Left cardiac atrium (tissue), 4 donors: ENCODE measurements around the gene MPHOSPH8. TPM values are rescaled to one million over a fixed set of nuclear protein-coding genes. Genes with fewer than 3 reads are reported as not detected.

Experiments used
- ATAC-seq, 2 donors: fragments of 200-7000 bp; cut with Tn5 transposase; one replicate each; pipeline ENCODE4 v1.9.1; 2020; ENCODE audit warnings: mild to moderate bottlenecking in 2 of 2, moderate library complexity in 2 of 2
- DNase-seq: peaks from one replicate; pipeline ENCODE4 v3.0.0-alpha.2; 2020
- intact Hi-C, 2 donors: fragments of 100-400 bp; cut with DNase I; formaldehyde crosslinking; loops; one replicate each; pipeline versions ENCODE4 v1.14.1 to v1.15.1; 2022 to 2023
- long read RNA-seq: library from polyadenylated mRNA; unstranded; transcript quantifications from one replicate; pipeline ENCODE4 v2.0.0, GENCODE V29; 2021
- total RNA-seq, 2 donors: library from RNA; stranded (reverse); fragmentation: NEBNext Ultra II Directional; extraction: Animal tissue kit (Norgen Biotek cat#: 25700); gene quantifications; one replicate each; pipeline ENCODE4 v1.2.1, GENCODE V29; 2021
- donor health status: DM: no; HTN: yes; CAD: no.
- donor health status: DM: no; HTN: yes; CAD: no; lungs with severe emphysema.
- donor health status: DM: yes; HTN: yes; CAD: no.
- donor health status: Dilated cardiomyopathy.

The MPHOSPH8 gene, protein sequence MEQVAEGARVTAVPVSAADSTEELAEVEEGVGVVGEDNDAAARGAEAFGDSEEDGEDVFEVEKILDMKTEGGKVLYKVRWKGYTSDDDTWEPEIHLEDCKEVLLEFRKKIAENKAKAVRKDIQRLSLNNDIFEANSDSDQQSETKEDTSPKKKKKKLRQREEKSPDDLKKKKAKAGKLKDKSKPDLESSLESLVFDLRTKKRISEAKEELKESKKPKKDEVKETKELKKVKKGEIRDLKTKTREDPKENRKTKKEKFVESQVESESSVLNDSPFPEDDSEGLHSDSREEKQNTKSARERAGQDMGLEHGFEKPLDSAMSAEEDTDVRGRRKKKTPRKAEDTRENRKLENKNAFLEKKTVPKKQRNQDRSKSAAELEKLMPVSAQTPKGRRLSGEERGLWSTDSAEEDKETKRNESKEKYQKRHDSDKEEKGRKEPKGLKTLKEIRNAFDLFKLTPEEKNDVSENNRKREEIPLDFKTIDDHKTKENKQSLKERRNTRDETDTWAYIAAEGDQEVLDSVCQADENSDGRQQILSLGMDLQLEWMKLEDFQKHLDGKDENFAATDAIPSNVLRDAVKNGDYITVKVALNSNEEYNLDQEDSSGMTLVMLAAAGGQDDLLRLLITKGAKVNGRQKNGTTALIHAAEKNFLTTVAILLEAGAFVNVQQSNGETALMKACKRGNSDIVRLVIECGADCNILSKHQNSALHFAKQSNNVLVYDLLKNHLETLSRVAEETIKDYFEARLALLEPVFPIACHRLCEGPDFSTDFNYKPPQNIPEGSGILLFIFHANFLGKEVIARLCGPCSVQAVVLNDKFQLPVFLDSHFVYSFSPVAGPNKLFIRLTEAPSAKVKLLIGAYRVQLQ
- 10 to 100 TPM; 27.5 to 32.5 TPM for total RNA-seq
- long read RNA-seq, partial matches to known transcripts: 8 of 11 reads
- long read RNA-seq, other reads (novel, unspliced or antisense): 3 of 11 reads

DNA sequence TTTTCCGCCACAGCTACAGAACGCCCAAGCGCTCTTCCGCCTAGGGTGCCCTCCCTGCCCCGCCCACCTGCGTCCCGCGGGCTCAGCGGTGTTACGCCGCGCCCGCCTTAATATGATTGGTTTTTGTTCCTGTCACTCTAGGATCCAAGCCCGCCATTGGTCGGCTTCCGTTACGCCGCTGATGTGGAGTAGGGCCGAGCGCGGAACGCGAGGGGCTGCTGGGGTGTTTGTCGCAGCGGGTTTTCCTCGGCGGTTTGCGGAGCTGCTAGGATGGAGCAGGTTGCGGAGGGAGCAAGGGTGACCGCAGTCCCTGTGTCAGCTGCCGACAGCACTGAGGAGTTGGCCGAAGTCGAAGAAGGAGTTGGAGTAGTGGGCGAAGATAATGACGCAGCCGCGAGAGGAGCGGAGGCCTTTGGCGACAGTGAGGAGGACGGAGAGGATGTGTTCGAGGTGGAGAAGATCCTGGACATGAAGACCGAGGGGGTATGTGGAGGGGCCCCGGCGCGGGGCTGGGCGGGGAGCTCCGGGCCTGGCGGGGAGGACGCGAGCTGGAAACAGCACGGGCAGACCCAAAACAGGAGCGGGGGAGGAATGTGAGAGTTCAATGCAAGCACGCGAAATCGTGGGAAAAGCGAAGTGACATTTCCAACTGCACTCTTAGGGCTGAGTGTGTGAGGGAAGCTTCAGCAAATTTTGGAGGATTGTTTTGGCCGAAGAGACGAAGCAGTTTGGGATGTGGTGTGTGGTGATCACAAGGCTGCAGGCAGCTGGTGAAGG lies at the start of gene MPHOSPH8:
Gene MPHOSPH8, plus strand, starts transcription at position 181 of the 777 bp plus-strand sequence. Its CDS starts 90 bp downstream, at position 271.
- peak; percentile 96 for DNase-seq
- intact Hi-C loops: no loop called here
- peak; percentile 99 for ATAC-seq

DNA sequence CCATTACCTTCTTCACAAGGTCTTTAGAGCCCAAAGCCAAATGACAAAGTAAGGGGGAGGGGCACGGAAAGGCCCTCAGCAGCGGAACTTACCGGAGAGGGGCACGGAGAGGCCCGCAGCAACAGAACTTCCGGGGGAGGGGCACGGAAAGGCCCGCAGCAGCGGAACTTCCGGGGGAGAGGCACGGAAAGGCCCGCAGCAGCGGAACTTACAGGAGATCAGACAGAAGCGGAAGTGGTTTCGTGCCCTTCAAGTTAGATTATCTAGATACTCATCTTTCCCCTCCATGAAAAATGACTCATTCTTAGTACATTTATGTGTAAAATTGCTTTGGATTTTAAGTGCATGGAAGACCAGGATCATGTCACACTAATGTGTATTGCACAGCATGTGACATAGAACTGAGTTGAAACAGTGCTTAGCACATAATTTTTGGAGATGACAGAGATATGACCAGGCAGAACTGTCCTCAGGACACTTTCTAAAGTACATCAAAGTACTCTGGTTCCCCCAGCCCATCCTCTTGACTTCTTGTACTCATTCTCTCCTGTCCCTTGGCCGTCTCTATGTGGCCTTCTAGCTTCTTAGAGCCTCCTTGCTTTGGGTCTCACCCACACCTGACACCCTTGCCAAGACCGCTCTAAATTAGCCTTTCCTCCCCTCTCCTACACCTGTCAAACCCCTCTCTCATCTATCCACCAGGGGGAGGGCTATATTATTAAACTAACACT lies 46.4 kb upstream of the MPHOSPH8 start:
- intact Hi-C loops: loop anchor here in 1 of 2 donors (10.0 kb wide), 1 partner anchor 922 kb away; no protein-coding TSS in a partner anchor
- peak; percentile 43 for DNase-seq
- peak; percentile 45 to 47 for ATAC-seq

DNA sequence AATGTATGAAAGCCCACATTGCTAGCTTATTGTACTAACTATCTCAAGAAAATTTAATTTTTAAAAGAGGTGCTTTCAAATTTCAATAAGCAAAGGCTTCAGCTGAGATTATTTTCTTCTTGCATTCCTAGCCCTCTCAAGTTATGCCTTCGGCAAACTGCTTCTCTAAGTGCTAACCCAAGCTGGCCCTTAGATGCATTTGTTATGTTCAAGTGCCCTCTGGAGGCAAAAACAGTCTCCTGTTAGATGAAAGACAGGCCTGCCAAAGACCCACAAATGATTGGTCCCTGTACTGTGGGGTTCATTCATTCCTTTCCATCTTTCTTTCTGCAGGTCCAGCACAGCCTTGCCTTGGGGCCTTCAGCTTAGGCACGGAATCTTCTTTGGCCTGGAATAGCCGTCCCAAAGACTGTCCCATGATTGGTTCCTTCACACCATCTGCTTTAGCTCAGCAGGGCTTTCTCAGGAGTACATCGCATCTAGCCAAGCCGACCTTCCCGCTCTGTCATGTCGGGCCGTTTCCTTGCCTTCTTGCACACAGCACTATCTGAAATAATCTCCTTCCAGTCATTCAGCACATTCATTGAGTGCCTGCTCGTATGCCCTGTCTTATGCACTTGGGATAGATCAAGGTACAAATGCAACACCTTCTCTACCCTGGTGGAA lies 45.7 kb upstream of the MPHOSPH8 start:
- ATAC-seq: peak; percentile 70 to 73
- DNase-seq: no peak
- intact Hi-C loops: loop anchor here in 1 of 2 donors (10.0 kb wide), 1 partner anchor 923 kb away; no protein-coding TSS in a partner anchor

DNA sequence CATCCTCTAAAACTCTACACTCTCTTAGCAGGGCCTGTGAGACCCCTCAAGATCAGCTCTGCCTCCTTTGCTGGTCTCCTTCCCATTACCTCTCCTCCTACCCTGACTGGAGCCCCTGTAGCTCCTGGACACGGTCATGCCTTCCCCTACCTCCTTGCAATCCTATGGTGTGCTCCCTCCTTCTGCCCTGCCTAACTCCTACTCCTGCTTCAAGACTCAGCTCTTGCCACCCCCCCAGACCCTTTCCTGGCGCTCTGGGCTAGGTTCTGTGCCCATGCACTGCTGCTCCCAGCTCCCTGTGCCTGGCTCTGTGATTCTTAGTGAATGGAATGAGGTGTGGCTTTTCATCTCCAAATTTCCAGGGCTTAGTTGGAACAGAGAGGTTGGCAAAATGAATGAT lies 44.1 kb upstream of the MPHOSPH8 start:
- ATAC-seq: no peak
- intact Hi-C loops: loop anchor here in 1 of 2 donors (10.0 kb wide), 1 partner anchor 925 kb away; no protein-coding TSS in a partner anchor
- no peak for DNase-seq

DNA sequence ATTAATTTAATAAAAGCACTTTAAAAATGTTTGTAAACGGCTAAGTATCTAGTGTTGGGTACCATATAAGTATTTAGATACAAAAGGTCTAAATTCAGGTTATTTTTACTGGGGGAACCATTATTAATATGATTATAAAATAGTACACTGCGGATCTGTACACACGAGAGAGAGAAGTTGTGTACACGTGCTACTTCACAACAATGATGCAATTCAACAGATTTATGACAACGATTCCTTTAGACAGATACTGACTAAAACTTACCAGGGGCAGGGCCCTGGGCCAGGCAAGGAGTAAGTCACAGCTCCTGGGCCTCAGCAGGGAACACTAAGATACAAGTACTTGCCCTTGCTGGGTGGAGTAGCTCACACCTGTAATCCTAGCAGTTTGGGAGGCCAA lies 43.0 kb upstream of the MPHOSPH8 start:
- no peak for ATAC-seq
- DNase-seq: no peak
- intact Hi-C loops: no loop called here

DNA sequence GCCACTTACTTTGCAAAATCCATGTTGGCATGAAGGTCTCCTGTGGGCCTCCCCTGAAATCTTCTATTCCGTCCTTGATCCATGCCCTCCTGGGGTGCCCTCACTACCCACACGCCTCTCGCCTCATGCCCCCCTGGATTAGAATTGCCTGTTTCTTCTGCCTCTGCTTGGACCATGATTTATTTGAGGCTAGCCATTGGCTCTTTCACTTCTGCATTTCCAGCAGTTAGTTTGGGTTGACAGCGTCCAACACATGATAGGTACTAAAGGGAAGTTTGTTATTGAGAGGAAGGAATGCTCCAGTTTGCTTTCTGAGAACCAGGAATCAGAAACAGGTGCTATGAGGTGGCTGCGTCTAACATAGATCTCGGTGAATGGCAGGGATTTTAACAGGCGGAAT lies 41.6 kb upstream of the MPHOSPH8 start:
- intact Hi-C loops: no loop called here
- DNase-seq (no peak), ATAC-seq (no peak)

DNA sequence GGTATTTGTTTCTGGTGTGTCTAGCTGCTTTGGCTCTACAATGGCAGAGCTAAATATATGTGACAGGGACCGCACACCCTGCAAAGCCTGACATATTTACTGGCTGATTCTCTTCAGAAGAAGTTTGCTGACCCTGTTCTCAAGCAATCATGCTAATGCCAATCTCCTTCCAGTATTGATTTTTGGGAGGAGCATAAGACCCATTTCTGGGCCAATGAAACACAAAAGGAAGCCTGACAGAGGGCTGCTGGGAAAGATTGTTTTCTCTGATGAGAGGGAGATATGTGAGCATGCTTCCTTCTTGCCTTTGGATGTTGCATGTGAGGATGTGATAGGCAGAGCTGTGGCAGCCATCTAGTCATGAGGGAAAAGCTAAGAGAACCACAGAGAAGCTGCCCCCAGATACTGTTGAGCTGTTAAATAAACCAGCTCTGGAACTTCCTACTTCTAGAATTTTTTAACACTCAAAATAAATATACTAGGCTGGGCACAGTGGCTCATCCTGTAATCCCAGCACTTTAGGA lies 40.7 kb upstream of the MPHOSPH8 start:
- DNase-seq (no peak), ATAC-seq (no peak)
- intact Hi-C loops: no loop called here

DNA sequence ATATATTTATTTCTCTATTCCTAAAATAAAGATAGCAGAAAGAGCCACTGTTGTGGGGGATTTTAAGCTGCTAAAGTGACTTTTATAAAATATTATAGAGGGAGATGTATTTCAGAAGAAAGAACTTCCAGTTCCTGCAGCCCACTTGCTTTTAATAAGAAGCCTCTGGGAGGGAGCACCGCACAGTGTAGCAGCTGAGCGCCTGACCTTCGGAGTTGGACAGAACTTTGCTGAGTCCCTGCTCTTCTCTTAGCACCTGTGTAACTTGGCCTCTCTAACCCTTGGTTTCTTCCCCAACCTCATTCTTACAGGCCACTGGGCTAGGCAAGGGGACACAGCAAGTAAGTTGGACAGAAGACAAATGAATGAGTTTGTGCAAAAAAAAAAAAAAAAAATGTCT lies 37.4 kb upstream of the MPHOSPH8 start:
- ATAC-seq (no peak), DNase-seq (no peak)
- intact Hi-C loops: no loop called here

DNA sequence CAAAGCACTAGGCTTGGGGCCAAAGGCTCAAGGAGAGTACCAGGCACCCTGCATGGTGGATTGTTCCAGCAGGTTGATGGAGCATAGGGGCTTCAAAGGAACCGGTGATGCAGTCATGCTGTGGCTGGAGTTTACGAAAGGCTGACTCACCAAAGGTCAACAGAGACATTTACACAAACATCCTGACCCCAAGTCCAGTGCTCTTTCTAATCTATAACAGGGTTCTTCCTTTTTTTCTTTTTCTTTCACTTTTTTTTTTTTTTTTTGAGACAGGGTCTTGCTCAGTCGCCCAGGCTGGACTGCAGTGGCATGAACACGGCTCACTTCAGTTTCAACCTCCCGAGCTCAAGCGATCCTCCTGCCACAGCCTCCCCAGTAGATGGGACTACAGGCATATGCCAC lies 36.5 kb upstream of the MPHOSPH8 start:
- DNase-seq (no peak), ATAC-seq (no peak)
- intact Hi-C loops: no loop called here

DNA sequence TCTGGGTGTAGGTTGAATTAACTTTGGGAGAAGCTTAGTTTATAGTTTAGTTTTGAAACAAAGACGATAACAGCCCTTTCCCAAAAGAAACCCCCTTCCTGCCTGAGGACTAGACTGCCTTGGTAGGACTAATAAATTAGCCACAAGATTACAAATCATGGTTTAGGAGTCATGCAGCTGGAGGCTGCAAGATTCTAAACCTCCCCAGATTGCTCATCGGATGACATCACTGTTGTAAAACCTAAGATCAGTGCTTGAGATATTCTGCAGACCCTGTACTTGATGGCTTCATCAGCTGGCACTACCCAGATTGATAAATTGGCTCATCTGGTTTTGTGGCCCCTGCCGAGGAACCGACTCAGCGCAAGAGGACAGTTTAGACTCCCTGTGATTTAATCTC lies 35.9 kb upstream of the MPHOSPH8 start:
- DNase-seq (no peak), ATAC-seq (no peak)
- intact Hi-C loops: no loop called here

DNA sequence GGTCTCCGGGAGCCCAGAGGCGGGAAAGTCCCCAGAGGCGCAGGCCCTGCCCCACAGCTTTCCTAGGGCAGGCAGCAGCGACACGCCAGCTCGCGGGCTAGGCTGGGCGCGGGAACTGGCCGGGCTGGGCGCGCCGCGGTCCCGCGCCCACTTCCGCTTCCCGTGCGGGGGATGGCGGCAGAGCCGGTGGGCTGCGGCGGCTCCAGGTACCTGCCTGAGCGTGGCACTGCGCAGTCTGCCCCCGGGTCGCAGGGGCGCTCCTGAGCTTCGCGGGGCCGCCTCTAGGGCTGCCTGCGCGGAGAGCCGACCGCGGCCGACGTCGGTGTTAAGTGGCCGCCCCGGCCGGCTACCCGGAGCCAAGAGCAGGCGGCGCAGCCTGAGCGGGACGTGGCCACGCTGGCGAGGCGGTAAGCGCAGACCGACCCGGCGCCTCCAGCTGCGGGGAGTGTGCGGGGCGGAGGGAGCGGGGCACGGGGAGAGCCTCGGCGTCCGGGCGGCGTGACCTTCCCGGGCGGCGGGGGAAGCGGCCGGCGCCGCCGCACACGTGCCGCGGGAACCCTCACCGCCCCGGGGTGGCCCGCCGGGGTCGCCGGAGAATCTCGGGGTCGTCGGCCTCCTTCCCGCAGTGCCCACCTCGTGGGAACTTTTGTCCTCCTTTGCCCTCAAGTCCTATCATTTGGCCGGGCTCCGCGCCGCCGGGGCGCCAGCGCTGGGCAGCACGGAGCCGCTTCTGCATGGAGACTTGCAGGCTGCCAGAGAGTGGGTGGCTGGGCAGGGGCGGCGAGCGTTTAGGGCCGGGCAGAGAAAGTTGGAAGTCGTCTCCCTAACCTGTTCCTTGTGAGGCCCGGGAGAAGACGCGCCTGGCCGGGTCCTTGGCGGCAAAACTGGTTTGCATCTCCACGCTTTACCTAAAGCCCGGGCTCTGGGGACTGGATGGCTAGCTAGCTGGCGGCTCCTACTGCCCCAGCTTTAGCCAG lies 31.4 kb upstream of the MPHOSPH8 start:
- DNase-seq: peak; percentile 53

DNA sequence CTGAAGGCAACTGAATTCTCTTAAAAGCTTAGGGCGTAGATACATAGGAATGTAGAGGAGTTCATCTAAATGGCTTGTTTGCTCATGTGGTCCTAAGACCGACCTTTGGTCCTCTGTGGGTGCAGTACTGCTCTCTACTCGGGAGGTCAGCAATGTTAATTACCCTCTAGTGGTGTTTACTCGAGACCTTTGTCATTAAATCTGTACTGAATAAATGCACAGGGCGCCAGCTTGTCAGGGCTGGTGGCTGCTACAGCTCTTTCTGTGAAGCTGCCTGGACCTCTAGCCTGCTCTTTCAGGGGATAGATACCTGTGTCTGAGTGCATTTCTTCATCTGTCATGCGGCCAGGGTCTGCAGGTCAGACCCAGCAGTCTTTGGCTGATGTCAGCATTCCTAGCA lies 29.2 kb upstream of the MPHOSPH8 start:
- no peak for DNase-seq
- no peak for ATAC-seq
- intact Hi-C loops: no loop called here

More for the DNA sequence above, 31.4 kb upstream of the MPHOSPH8 start:
- ATAC-seq: peak; percentile 89 to 91
- intact Hi-C loops: no loop called here

DNA sequence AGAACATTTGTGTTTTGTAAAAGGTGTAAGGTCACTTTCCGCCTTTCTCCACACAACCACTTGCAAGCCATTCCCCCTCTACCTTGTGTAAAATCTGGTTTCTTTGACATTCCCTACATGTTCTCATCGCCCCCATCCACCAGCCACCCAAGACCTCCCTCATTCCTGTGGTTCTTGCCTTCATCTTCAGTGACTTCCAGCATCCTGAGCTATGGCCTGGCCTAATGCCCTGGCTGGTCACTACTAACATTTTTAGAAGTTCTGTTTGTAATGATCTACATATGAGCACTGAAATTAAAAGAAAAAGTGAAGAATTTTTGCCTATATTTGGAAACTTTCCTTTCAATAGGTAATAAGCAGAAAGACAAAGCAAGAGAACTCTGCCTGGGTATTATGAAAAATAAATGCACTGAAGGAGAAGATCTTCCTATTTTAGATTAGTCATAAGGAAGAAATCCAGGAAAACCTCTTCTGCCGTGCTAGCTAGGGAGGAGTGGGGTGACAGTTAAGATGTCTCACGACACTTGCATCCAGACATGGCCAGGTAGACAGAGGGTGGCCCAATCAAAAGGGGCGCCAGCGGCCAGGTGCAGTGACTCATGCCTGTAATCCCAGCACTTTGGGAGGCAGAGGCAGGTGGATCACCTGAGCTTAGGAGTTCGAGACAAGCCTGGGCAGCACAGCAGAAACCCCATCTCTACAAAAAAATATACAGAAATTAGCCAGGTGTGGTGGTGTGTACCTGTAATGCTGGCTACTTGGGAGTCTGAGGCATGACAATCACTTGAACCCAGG lies 28.1 kb upstream of the MPHOSPH8 start:
- intact Hi-C loops: no loop called here
- no peak for ATAC-seq
- DNase-seq: no peak

DNA sequence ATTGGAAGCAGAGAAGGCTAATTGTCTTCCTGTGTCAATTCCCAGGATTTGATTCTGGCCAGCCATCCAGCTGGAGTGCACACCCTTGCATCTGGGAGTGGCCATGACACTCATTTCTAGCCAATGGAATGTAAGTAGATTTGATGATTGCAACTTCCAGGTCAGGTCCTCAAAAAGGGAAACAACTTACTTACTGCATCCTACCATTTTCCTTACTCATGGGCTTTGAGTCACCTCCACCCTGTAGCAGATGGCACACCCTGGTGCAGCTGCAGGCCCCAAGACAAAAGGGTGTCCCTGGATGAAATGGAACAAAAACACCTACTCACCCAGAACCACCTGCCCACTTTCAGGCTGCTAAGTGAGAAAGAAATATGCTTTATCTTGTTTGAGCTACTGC lies 27.3 kb upstream of the MPHOSPH8 start:
- DNase-seq (no peak), ATAC-seq (no peak)
- intact Hi-C loops: no loop called here

DNA sequence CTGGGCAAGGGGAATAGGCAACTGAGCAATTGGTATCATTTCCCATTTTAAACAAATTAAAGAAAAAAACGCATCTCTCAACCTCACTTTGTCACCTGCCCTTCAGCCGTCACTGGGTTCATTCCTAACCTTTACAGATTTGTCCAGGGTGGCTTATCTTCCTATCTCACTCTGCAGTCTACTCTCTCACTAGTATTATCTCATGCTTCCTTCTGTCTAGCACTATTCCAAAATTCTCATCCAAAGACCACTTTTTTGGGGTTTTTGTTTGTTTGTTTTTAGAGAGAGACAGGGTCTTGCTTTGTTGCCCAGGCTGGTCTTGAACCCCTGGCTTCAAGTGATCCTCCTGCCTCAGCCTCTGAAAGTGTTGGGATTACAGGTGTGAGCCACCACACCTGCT lies 26.7 kb upstream of the MPHOSPH8 start:
- ATAC-seq: no peak
- DNase-seq: no peak
- intact Hi-C loops: no loop called here

DNA sequence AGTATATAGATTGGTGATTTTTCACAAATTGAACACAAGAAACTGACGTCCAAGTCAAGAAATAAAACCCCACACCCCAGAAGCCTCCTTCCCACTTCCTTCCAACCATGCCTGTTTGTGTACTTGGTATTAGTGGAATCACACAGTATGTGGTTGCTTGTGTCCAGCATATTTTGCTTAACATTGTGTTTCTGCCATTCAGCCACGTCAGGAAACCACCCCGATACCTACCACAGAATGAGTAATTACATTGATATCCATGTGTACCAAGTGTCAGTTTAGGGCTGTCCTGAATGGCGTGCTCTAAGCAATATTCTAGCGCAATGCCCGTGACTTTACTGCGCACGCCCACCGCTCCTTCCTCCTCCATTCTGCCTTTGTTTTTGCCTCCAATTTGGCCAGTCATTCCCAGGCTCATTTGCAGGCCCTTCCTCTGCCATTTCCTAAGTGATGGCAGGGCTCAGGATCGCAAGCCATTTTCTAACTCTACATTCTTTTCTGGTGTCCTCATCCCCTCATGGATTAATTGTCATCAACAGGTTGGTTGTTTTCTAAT lies 25.9 kb upstream of the MPHOSPH8 start:
- intact Hi-C loops: no loop called here
- DNase-seq (no peak), ATAC-seq (no peak)
